Activated T-helper 2 cell treated with anti-CD3 and anti-CD28 coated beads, Interferon-gamma antibody, Interleukin-2, Interleukin-4, amounts not matched to agents 10 μg/mL and 5 μg/mL and 100 μg/mL, durations not matched to agents 14 hours and 24 hours and 36 hours (primary cell): ENCODE data around the gene LENEP. TPM values are rescaled to one million over a fixed set of nuclear protein-coding genes. Genes with fewer than 3 reads are reported as not detected.

Experiments
- DNase-seq: peaks from one replicate; pipeline ENCODE4 v3.0.0; 2021; ENCODE audit warnings: low spot score
- H3K27ac Mint-ChIP-seq: one replicate; pipeline ENCODE4 v1.8.0; 2021; ENCODE audit warnings: mixed read lengths
- H3K27me3 Mint-ChIP-seq: one replicate; pipeline ENCODE4 v1.8.0; 2021; ENCODE audit warnings: low read depth, mixed read lengths
- H3K36me3 Mint-ChIP-seq: one replicate; pipeline ENCODE4 v1.8.0; 2021; ENCODE audit warnings: low read depth, mixed read lengths
- H3K4me1 Mint-ChIP-seq: one replicate; pipeline ENCODE4 v1.8.0; 2021; ENCODE audit warnings: low read depth, mixed read lengths
- H3K4me3 Mint-ChIP-seq: one replicate; pipeline ENCODE4 v1.8.0; 2021; ENCODE audit warnings: low read depth, mild to moderate bottlenecking, moderate library complexity, mixed read lengths
- H3K9me3 Mint-ChIP-seq: one replicate; pipeline ENCODE4 v1.8.0; 2021; ENCODE audit warnings: mixed read lengths
- intact Hi-C: fragments of 100-400 bp; cut with micrococcal nuclease; formaldehyde crosslinking; loops from one replicate; pipeline ENCODE4 v1.15.1; 2023
- total RNA-seq: library from RNA; stranded (reverse); gene quantifications from 2 replicates; pipeline ENCODE4 v1.2.3, GENCODE V29; 2022

Gene LENEP
- total RNA-seq, 1 donor from 2014 or later = 2.0 TPM

DNA sequence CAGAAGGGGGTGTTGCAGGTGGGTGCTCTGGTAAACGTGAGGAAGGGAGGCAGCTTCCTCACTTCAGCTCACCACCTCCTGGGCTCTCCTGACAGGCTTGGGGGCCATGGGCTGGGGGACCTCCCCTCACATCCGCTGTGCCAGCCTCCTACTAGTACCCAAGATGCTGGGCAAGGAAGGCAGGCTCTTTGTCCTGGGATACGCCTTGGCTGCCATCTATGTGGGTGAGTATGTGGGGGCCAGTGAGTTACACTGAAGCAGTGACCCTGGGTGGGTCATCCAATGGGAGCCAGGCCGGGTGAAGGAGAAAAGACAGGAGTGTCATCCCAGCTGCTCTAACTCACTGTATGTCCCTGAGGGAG is 45.9 kb downstream of the LENEP start:
- Mint-ChIP-seq H3K4me1 (peaks cover 3% of the 10 kb centered on the region), H3K27me3 (peaks cover 8% of the 10 kb centered on the region), H3K36me3 (no peaks in the 10 kb centered on the region), H3K27ac (no peak overlapping the region), H3K4me3 (no peak overlapping the region), H3K9me3 (no peaks in the 10 kb centered on the region)
- intact Hi-C loops = no loop called here
- no peak for DNase-seq

DNA sequence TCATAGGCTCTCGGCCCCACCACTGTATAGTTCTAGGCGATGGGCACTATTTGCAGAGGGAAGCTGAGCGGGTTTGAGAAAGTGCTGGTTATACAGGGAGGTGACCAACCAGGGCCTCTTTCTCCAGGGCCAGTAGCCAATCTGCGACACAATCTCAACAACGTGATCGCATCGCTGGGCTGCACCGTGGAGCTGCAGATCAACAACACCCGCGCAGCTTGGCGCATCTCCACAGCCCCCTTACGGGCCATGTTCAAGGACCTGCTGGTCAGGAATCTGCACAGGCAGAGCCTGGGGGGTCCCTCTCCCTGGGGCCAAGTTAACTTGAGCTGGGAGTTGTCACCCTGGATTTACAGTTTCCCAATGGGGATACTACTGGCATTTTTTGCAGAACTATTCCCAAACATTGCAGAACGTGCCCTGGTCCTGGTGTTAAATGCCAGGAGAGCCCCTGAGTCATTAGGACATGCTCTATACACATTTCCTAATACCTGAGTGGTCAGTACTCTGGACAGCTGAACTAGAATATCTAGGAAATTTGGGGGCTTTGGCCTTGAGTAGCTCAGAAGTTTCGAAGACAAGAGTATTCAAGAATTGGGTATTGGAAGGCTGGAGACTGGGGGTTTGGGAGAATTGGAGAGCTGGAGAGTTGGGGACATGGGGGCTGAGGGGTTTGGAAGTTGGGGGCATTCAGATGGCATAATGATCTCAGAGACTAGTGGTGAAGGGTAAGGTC is 47.1 kb downstream of the LENEP start:
- H3K4me1 Mint-ChIP-seq = peaks cover 14% of the 10 kb centered on the region
- no peak overlapping the region for H3K4me3 Mint-ChIP-seq
- peaks cover 7% of the 10 kb centered on the region for H3K27me3 Mint-ChIP-seq
- intact Hi-C loops = no loop called here
- H3K9me3 Mint-ChIP-seq = no peaks in the 10 kb centered on the region
- no peaks in the 10 kb centered on the region for H3K36me3 Mint-ChIP-seq
- DNase-seq = no peak
- H3K27ac Mint-ChIP-seq = no peak overlapping the region

DNA sequence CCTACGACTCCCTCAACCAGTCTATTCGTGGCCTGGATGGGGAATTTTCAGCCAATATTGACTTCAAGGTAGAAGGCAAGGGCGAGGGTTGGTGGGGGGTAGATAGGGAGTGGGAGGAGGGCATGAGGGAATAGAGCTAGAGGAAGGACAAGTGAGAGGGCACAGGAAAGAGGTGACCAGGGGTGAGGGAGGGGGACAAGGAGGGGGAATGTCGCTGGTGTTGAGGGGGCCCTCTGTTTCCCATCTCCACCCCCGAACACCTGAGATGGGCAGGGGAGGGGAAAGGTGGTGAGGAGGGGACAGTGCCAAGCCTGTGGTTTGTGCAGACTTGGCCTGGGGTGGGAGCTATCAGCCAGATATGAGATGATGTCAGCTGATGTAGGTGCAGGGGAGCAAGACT is 49.4 kb downstream of the LENEP start:
- Mint-ChIP-seq H3K27me3 (peaks cover 6% of the 10 kb centered on the region), H3K4me1 (peaks cover 15% of the 10 kb centered on the region), H3K9me3 (no peaks in the 10 kb centered on the region), H3K27ac (no peak overlapping the region), H3K36me3 (no peaks in the 10 kb centered on the region), H3K4me3 (no peak overlapping the region)
- DNase-seq = no peak
- intact Hi-C loops = no loop called here

DNA sequence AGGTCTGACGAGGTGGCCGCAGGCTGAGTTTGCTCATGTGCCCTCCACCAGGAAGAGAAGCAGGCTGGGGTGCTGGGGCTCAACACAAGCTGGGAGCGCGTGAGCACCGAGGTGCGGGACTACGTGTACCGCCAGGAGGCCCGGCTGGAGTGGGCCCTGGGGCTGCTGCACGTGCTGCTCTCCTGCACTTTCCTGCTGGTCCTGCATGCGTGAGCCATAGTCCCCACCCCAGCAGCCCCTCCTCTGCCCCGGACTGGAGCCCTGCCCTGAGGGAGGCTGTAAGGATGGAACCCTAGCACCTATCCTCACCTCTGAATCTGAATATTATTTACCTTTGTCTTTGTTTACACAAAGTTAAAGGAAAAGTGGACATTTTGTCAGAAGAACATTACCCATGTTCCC is 49.9 kb downstream of the LENEP start:
- Mint-ChIP-seq H3K4me1 (peaks cover 15% of the 10 kb centered on the region), H3K4me3 (no peak overlapping the region), H3K36me3 (no peaks in the 10 kb centered on the region), H3K27me3 (peaks cover 2% of the 10 kb centered on the region), H3K27ac (no peak overlapping the region), H3K9me3 (no peaks in the 10 kb centered on the region)
- intact Hi-C loops = no loop called here
- no peak for DNase-seq

DNA sequence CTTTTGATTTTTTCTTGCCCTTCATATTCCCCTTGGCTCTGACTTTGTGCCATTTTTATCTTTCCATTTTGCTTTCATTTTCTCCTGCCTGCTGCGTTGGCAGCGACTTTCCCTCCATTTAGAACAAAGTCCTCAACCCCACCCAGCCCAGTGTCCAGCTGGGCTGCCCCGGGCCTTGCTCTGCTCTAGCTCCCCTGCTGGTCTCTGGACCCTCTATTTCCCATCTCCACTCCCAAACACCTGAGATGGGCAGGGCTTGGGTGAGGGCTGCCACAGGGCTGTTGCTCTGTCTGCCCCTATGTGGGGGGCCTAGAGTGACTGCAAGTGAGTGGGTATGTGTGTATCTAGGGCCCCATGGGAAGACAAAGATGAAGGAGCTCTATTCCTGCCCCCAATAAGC is 50.4 kb downstream of the LENEP start:
- Mint-ChIP-seq H3K36me3 (no peaks in the 10 kb centered on the region), H3K9me3 (no peaks in the 10 kb centered on the region), H3K4me1 (peaks cover 15% of the 10 kb centered on the region), H3K4me3 (no peak overlapping the region), H3K27me3 (no peaks in the 10 kb centered on the region), H3K27ac (no peak overlapping the region)
- no peak for DNase-seq
- intact Hi-C loops = loop anchor here (2.0 kb wide), 1 partner anchor 17 kb away; no protein-coding TSS in a partner anchor

Other genes with a start within 250 kb of the LENEP start
- 0.39 and 0.91 TPM in 2 replicates for gene KCNN3, start 123.3 kb upstream of the LENEP start, total RNA-seq
- gene PMVK, start 56.9 kb upstream of the LENEP start, total RNA-seq = 44.7 and 44.8 TPM in 2 replicates
- 23.6 and 25.3 TPM in 2 replicates for gene PBXIP1, start 37.5 kb upstream of the LENEP start, total RNA-seq
- 30.4 and 30.6 TPM in 2 replicates for gene PYGO2, start 31.8 kb upstream of the LENEP start, total RNA-seq
- gene SHC1, start 22.8 kb upstream of the LENEP start, total RNA-seq = 55.4 and 56.1 TPM in 2 replicates
- 169 and 178 TPM in 2 replicates for gene CKS1B, start 18.9 kb upstream of the LENEP start, total RNA-seq
- 54.9 and 60.2 TPM in 2 replicates for gene FLAD1, start 10.2 kb upstream of the LENEP start, total RNA-seq
- gene ZBTB7B, start 9.2 kb downstream of the LENEP start, total RNA-seq = 147 and 154 TPM in 2 replicates
- 0.21 and 0.80 TPM in 2 replicates for gene DCST2, start 40.2 kb downstream of the LENEP start, total RNA-seq
- gene DCST1, start 40.2 kb downstream of the LENEP start, total RNA-seq = 0.11 TPM in 1 of 2 replicates, not detected in the other
- 72.0 and 74.8 TPM in 2 replicates for gene ADAM15, start 57.7 kb downstream of the LENEP start, total RNA-seq
- gene EFNA4, start 70.2 kb downstream of the LENEP start, total RNA-seq = 9.2 and 10.5 TPM in 2 replicates
- 6.0 and 7.1 TPM in 2 replicates for gene EFNA3, start 85.3 kb downstream of the LENEP start, total RNA-seq
- gene EFNA1, start 134.3 kb downstream of the LENEP start, total RNA-seq = 0.18 and 0.39 TPM in 2 replicates
- gene SLC50A1, start 142.3 kb downstream of the LENEP start, total RNA-seq = 56.9 and 58.0 TPM in 2 replicates
- 49.0 and 51.0 TPM in 2 replicates for gene DPM3, start 146.9 kb downstream of the LENEP start, total RNA-seq
- 237 and 247 TPM in 2 replicates for gene KRTCAP2, start 179.7 kb downstream of the LENEP start, total RNA-seq
- gene TRIM46, start 180.3 kb downstream of the LENEP start, total RNA-seq = 10.7 and 11.5 TPM in 2 replicates
- 10.4 and 13.1 TPM in 2 replicates for gene THBS3, start 214.3 kb downstream of the LENEP start, total RNA-seq
- gene MTX1, start 215.1 kb downstream of the LENEP start, total RNA-seq = 58.6 and 64.0 TPM in 2 replicates